Measurements from ENCODE around the gene SHCBP1L.

SHCBP1L gene

DNA sequence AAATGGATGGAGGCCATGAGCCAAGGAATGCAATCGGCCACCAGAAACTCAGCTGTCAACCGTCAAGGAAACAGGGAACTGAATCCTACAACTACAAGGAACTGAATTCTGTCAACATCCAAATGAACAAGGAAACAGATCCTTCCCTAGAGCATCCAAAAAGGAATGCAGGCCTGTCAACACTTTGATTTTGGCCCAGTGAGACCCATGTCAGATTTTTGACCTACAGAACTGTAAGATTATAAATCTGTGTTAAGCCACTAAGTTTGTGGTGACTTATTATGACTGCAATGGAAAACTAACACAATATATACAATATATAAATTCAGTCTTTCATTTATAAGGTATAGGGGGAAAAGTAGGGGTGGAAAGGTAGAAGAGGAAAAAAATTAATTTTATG is 55.3 kb downstream of the SHCBP1L start:
- no peak for FAIRE-seq
- DNase-seq (ENCODE audit: low spot score) = no peak

DNA sequence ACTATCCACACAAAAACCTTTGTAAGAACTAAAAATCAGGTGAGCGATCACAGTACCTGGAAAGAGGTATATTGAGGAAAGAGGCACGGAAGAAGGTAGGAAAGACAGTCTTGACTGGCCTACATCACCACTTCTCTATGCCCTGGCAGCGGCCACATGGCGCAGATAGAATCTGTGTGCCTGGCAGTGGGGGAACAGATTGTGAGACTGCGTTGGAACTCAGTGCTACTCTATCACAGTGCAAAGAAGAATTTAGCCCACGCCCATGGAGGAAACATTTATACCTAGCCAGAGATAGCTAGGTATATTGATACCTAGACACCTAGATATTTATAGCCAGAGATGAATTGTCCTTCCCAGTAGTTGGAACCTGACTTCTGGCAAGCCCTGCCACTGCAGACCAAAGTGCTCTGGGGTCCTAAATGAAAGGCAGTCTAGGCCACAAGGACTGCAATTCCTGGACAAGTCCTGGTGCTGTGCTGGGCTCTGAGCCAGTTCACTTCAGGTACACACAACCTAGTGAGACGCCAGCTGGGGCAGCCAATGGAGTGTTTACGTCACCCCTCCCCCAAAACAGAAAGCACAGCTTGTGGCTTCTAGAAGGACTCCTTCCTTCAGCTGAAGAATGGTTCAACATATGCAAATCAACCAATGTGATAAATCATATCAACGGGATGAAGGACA is 61.9 kb downstream of the SHCBP1L start:
- DNase-seq (ENCODE audit: low spot score) (no peak), FAIRE-seq (no peak)

DNA sequence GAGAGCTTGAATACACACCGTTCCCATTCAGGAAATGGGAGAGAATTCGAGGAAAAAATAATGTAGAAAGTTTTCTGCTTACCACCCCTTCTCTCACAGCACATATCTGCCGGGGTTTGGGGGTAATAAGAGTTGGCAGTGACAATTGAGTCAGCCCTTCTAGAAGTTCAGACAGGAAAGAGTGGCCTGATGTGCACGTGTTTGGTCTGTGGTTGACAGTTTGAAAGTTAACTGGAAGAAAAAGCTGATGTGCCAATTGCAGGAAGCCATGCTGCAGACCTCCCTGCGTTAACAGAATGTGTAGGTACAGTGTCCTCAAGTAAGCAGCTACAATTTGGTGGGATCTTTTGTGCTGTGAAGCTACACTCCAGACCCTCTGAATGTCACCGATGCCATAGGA is 63.0 kb downstream of the SHCBP1L start:
- no peak for DNase-seq (ENCODE audit: low spot score)
- no peak for FAIRE-seq

DNA sequence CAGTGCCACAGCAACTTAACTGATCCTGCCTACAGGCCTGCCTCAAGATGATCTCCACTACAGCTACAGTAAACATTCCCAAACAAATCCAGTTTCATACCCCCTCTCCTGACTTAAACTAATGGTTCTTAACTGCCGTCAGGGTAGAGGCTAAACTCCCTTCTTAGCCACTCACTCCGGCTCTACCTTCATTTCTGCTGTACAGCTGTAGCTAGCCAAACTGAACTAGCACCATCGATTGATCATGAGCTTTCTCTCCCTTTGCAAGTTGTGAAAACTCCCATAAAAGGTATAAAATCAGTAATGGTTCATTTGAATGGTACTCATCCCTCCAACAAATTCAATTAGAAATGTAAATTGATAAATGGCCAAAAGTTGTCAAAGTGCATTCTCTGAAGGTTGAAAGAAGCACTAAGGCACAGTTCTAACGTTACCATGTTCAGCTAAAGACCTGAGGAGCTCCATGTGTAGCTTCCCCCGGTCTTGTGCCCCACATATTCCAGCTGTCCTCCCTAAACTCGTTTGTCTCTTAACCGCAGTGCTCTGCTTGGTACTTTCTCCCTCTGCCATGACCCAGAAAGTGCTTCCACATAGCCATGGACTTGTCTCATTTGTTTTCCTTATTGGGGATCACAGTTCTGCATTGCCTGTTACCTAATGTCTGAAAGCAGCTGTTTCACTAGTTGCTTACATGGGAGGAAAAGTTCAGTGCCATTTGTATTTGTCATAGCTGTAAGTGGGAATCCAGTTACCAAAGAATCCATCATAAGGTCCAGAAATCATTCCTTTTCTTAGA is 64.0 kb downstream of the SHCBP1L start:
- DNase-seq (ENCODE audit: low spot score) (no peak), FAIRE-seq (no peak)

DNA sequence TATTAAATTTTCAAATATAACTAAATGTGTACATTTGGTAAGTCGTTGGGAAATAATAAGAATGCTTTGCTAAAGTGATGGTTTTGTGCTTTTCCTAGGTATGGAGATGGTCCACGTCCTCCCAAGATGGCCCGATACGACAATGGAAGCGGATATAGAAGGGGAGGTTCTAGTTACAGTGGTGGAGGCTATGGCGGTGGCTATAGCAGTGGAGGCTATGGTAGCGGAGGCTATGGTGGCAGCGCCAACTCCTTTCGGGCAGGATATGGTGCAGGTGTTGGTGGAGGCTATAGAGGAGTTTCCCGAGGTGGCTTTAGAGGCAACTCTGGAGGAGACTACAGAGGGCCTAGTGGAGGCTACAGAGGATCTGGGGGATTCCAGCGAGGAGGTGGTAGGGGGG is 66.0 kb downstream of the SHCBP1L start:
- FAIRE-seq = no peak
- DNase-seq (ENCODE audit: low spot score) = no peak

DNA sequence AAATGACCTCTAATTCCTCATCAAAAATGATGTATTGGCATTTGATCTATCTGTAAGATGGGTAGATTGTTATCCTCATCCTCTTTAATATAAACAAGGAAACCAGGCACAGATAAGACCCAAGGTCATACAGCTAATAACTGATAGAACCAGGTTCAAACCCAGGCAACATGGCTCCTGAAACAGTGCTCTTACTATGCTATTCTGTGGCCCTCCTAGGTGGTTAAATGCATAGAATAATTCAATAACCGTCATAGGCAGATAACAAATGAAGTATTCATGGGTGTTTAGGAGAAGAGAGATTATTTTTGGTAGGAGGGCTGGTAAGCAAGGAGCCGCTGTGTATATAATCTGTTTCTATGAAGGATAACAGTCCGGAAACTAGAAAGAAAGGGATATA is 67.4 kb downstream of the SHCBP1L start:
- DNase-seq (ENCODE audit: low spot score) (no peak), FAIRE-seq (no peak)

DNA sequence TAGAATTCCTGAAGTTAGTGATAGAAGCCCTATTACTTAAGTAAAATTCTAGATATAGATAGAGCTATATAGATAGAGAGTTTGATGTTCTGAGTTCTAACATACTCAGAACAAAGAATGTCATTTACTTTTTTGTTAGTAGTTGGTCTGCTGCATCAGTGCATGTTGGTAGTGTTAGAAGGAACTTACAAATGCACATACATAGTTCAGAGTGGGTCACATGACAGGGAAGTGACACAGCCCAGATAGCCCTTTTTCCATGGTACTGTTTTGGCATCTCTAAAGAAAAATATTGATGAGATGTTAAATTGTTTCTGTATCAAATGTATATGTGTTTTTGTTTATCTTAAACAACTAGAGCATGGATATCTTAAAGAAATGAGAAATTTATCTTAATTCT is 68.1 kb downstream of the SHCBP1L start:
- no peak for FAIRE-seq
- no peak for DNase-seq (ENCODE audit: low spot score)

DNA sequence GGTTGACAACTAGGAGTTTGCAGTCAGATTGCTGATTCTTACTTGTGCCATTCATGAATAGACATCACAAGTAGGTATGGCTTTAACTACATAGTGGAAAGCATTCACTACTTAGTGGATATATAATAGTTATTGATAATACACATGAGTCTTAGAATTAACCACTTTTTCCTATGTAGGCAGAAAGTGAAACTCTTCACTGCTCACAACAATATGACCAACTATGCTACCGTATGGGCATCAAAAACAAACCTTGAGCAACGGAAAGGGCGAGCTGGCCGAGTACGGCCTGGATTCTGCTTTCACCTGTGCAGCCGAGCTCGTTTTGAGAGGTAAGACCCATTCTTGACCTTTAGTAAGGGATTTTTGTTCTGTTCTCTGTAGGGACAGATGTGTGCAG is 75.1 kb downstream of the SHCBP1L start:
- no peak for FAIRE-seq
- no peak for DNase-seq (ENCODE audit: low spot score)

DNA sequence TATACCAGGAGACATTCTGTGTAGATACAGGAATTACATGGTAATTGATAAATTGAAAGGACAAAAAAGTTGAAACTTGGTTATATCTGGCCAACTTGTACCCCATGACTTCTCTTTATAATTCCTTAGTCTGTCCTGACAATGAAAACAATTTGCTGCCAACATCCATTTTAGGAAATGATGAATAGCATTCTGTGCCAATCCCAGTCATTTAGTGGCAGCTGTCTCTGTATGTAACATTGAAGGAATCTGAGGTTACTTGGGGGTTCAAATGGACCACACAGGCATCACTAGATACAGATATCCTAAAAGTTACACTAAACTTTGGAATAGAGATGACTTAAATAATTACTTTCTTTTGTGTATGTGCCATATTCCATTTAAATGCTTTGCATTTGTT is 75.6 kb downstream of the SHCBP1L start:
- FAIRE-seq (no peak), DNase-seq (ENCODE audit: low spot score) (no peak)

DNA sequence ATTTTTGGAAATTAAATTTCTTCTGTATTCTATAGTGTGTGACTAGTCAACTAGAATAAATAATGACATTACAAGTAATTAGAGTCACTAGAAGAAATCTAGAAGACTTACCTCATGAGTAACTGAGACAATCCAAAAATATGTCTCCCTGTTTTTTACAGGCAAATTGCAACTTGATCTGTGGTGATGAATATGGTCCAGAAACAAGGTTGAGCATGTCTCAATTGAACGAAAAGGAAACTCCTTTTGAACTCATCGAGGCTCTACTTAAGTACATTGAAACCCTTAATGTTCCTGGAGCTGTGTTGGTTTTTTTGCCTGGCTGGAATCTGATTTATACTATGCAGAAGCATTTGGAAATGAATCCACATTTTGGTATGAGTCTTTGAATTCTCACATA is 77.1 kb downstream of the SHCBP1L start:
- FAIRE-seq = no peak

DNA sequence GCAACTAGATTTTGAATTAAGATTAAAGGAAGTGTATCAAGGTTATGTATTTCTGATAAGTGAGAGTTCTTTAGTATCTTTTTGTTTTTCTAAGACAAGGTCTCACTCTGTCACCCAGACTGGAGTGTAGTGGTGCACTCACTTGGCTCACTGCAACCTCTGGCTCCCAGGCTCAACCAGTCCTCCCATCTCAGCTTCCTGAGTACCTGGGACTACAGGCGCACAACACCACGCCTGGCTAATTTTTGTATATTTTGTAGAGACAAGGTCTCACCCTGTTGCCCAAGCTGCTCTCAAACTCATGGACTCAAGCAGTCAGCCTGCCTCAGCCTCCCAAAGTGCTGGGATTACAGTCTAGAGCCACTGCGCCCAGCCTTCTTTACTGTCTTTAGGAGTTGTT is 80.1 kb downstream of the SHCBP1L start:
- DNase-seq (ENCODE audit: low spot score) (no peak), FAIRE-seq (no peak)

More for the DNA sequence above, 77.1 kb downstream of the SHCBP1L start:
- no peak for DNase-seq (ENCODE audit: low spot score)

DNA sequence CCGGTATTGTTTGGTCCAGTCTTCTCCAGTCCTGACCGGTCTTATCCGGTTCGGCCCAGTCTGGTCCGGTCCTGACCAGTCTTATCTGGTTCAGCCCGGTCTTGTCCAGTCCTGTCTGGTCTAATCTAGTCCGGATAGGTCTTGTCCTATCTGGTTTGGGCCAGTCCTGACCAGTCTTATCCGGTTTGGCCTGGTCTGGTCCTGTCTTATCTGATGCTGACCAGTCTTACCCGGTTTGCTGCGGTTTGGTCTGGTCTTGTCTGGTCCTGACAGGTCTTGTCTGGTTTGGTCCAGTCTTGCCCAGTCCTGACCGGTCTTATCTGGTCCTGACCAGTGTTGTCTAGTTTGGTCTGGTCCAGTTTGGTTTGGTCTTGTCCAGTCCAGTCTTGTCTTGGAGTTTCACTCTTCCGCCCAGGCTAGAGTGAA is 83.7 kb downstream of the SHCBP1L start:
- no peak for FAIRE-seq

DNA sequence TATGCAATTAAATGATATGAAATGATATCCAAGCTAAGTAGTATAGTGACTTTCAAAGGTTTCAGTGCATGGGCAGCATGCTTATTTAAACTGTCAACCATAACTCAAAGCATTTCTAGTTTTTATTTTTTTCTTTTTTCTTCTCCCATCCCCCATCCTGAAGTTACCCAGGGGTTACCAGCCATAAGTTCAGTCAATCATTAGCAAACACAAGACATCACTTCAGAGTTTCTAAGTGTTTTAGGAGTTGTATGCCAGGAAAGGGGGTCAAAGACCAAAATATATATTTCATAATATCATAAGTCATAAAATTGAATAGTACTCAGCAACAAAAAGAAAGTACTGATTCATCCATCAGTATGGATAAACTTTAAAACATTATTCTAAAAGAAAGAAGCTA is 85.1 kb downstream of the SHCBP1L start:
- DNase-seq (ENCODE audit: low spot score) = no peak
- no peak for FAIRE-seq

More for the DNA sequence above, 83.7 kb downstream of the SHCBP1L start:
- no peak for DNase-seq (ENCODE audit: low spot score)

DNA sequence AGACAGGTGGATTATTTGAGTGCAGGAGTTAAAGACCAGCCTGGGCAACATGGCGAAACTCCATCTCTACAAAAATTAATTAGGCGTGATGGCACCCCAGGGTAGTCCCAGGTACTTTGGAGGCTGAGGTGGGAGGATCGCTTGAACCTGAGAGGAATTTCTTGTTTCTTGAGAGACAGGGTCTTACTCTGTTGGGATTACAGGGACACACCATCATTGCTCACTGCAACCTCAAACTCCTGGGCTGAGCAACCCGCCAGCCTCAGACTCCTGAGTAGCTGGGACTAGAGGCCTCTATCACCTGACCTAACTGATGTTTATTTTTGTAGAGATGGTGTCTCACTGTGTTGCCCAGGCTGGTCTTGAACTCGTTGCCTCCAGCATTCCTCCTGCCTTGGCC is 89.0 kb downstream of the SHCBP1L start:
- no peak for DNase-seq (ENCODE audit: low spot score)

DNA sequence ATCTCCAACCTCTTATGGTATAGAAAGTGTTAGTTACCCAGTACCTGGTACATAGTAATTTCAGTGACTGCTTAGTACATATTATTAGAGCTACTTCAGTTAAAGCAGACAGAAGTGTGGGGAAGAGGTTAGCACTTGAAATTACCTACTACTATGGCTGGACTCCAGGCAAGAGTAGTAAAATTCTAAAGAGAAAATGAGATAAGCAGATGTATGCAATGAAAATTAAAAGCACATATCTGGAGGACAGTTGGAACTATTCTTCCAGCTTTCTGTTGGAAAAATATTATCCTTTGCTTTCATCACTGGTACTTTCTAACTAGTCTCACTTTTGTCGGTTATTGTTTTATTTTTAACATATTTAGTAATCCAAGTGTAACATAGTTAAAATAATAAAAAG is 90.1 kb downstream of the SHCBP1L start:
- FAIRE-seq = no peak

More for the DNA sequence above, 89.0 kb downstream of the SHCBP1L start:
- no peak for FAIRE-seq

DNA sequence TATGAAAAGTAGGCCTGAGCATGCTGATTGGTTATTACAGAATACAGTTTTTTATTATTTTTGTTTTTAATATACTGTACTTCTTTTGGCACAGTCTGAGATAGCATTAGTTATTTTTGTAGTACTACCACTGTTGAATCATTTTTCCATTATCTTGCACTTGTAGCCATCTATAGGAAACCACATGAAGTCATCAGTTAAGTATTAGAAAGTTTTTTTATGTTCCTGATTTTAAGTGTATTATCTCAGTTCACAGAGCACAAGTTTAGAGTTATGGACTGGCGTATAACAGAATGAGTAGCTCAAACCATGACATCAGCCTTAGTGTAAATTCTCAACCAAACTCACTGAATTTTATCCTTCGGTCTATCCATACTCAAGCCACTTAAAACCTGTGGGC is 91.0 kb downstream of the SHCBP1L start:
- no peak for FAIRE-seq

More for the DNA sequence above, 90.1 kb downstream of the SHCBP1L start:
- DNase-seq (ENCODE audit: low spot score) = no peak

DNA sequence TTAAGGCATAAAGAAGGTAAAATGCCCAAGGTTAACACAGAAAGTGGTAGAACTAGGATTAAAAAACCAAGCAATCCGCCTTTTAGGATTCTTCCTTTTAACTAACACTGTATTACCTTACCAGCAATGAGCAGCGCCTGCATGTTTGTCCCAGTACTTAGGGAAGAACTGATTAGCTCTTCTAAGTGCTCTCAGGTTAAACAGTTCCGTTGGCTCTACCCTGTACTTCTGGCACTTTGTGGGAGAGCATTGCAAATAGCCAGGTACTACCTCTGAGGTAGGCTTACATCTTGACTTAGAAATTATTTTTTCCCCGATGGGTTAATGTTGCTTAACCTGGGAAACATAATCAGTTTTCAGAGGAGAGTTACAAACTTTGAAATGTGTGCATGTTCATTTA is 92.3 kb downstream of the SHCBP1L start:
- FAIRE-seq (no peak), DNase-seq (ENCODE audit: low spot score) (no peak)

More for the DNA sequence above, 91.0 kb downstream of the SHCBP1L start:
- DNase-seq (ENCODE audit: low spot score) = no peak

DNA sequence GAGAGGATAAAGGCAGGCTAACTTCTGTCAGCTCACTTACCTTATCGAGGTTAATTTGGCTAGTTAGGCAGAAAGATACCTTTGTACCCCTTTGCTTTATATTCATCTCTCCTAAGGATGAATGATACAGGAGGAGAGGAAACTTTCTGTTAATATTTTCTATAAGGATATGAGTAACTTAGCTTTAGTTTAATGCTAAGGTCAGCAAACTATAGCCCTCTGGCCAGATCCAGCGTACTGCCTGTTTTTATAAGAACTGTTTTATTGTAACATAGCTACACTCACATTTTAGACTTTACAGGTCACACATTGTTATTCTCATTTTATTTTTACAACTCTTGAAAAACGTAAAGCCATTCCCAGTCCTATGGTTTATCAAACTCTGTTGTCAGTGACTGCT is 95.8 kb downstream of the SHCBP1L start:
- no peak for DNase-seq (ENCODE audit: low spot score)
- no peak for FAIRE-seq

DNA sequence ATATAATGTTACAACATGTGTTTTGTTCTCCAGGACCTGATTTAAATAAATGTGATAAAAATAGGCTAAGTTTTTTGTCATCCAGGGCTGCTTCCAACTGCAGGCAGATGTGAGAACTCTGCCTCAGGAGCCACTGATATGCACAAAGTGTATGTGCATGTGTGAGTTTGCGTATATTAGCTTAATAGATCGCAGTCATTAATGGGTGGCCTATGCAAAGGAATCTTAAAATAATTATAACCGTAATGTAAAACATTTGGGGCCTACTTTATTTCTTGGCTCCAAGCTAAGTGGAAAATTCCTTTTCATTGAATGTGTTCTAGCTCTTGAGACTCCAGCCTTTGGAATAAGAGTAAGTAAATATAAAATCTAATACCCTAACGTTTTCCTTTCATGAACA is 97.1 kb downstream of the SHCBP1L start:
- no peak for DNase-seq (ENCODE audit: low spot score)
- no peak for FAIRE-seq

DNA sequence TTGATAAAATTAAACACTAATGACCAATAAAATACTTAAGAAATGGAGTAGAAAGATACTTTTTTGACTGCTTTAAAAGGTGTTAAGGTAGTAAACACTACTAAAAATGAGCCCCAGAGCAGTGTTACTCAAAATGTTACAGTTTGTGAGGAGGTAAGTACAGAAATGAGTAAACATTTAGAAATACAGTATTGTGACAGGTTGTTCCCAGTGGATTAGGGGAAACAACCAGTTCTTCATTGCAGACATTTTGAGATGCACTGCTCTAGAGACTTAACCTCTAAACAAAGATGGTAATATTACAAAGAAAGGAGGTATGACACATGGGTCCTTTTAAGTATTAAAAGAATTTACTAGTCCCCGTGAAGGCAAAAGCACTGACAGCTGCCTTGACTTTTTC is 101.1 kb downstream of the SHCBP1L start:
- DNase-seq (ENCODE audit: low spot score) = no peak
- no peak for FAIRE-seq

DNA sequence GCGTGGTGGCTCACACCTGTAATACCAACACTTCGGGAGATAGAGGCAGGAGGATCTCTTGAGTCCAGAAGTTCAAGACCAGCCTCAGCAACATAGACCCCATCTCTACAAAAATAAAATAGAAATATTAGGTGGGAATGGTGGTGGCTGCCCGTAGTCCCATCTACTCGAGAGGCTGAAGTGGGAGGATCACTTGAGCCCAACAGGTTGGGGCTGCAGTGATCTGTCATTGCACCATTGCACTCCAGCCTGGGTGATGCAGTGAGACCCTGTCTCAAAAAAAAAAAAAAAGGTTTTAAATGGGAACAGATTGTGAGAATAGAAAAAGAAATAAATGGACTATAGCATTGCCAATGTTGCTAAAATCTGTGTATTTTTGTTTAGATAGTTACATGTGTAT is 102.6 kb downstream of the SHCBP1L start:
- DNase-seq (ENCODE audit: low spot score) = no peak

More for the DNA sequence above, 102.6 kb downstream of the SHCBP1L start:
- no peak for FAIRE-seq

Measured in urothelium cell line (cell line).